ENCODE data around the gene APEH.

Gene APEH

DNA sequence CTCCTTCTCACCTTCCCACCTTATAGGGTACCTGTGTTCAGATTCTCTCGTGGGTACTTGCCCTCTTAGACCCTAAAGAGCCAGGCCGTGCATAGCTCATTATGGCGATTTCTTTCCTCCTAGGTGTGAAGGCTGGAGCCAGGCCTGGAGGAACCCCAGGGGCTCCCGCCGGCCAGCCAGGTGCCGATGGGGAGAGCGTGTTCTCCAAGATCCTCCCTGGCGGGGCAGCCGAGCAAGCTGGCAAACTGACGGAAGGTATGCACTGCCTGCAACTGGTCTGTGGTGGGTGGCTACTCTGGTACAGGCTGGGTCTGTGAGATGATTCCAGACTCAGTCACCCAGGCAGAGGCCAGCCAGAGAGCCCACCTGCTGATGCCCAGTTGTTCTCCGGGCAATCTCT, 9.9 kb upstream of the APEH start:
- TF ChIP-seq USF1 (IDR thresholded peaks at IDR 0.05), result no peak
- TF ChIP-seq, protein P1, sequence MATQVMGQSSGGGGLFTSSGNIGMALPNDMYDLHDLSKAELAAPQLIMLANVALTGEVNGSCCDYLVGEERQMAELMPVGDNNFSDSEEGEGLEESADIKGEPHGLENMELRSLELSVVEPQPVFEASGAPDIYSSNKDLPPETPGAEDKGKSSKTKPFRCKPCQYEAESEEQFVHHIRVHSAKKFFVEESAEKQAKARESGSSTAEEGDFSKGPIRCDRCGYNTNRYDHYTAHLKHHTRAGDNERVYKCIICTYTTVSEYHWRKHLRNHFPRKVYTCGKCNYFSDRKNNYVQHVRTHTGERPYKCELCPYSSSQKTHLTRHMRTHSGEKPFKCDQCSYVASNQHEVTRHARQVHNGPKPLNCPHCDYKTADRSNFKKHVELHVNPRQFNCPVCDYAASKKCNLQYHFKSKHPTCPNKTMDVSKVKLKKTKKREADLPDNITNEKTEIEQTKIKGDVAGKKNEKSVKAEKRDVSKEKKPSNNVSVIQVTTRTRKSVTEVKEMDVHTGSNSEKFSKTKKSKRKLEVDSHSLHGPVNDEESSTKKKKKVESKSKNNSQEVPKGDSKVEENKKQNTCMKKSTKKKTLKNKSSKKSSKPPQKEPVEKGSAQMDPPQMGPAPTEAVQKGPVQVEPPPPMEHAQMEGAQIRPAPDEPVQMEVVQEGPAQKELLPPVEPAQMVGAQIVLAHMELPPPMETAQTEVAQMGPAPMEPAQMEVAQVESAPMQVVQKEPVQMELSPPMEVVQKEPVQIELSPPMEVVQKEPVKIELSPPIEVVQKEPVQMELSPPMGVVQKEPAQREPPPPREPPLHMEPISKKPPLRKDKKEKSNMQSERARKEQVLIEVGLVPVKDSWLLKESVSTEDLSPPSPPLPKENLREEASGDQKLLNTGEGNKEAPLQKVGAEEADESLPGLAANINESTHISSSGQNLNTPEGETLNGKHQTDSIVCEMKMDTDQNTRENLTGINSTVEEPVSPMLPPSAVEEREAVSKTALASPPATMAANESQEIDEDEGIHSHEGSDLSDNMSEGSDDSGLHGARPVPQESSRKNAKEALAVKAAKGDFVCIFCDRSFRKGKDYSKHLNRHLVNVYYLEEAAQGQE (IDR thresholded peaks at IDR 0.05; ENCODE audit: low read depth), result no peak
- TF ChIP-seq RAD21 (IDR thresholded peaks at IDR 0.05; ENCODE audit: low read depth), result no peak
- no peak for TF ChIP-seq CEBPB (IDR thresholded peaks at IDR 0.05)
- no peak for TF ChIP-seq TAF1 (IDR thresholded peaks at IDR 0.05; ENCODE audit: low read depth)
- TF ChIP-seq TCF12 (IDR thresholded peaks at IDR 0.05; ENCODE audit: low read depth), result no peak
- no peak for TF ChIP-seq EGR1 (IDR thresholded peaks at IDR 0.05)
- TF ChIP-seq FOXM1 (IDR thresholded peaks at IDR 0.05; ENCODE audit: borderline replicate concordance, low read depth), result no peak
- no peak for TF ChIP-seq YY1 (IDR thresholded peaks at IDR 0.05; ENCODE audit: low read depth)
- TF ChIP-seq, protein P2, sequence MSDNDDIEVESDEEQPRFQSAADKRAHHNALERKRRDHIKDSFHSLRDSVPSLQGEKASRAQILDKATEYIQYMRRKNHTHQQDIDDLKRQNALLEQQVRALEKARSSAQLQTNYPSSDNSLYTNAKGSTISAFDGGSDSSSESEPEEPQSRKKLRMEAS (IDR thresholded peaks at IDR 0.05), result no peak
- no peak for TF ChIP-seq NFIC (IDR thresholded peaks at IDR 0.05)
- TF ChIP-seq CREB1 (IDR thresholded peaks at IDR 0.05; ENCODE audit: low read depth), result no peak
- no peak for TF ChIP-seq EP300 (IDR thresholded peaks at IDR 0.05; ENCODE audit: borderline replicate concordance)
- TF ChIP-seq ZBTB7A (IDR thresholded peaks at IDR 0.05; ENCODE audit: low read depth), result no peak
- TF ChIP-seq TEAD4 (IDR thresholded peaks at IDR 0.05), result no peak

DNA sequence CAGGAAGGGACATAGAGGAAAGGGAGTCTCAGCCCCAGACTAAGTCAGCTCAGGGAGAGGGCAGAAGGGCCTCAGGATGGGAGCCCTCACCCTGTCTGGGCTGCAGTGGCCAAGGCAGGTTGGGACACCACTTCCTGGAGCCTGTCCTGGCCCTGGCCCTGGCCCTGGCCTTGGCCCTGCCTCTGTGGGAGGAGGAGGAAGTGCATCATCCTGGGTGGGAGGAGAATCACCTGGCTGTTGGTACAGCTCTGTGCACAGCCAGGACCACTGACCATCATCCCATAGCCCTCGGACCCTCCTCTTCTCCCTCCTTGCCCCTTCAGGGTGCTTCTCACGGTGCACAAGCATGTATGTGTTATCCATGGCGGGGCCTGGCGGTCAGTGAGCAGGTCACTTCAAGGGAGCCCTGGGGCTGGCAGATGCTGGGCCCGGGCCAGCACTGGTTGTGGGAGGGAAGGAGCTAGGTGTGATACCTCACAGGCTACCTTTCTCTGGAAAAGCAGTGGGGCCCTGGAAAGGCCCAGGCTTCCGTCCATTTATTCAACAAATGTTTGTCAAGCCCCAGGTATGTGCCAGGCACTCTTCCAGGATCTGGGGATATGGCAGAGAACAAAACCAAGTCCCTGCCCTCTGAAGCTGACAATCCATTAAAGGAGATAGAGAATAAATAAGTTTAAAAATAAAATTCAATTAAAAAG, 8.2 kb upstream of the APEH start:
- TF ChIP-seq FOXM1 (IDR thresholded peaks at IDR 0.05; ENCODE audit: borderline replicate concordance, low read depth), result no peak
- no peak for TF ChIP-seq USF1 (IDR thresholded peaks at IDR 0.05)
- no peak for TF ChIP-seq YY1 (IDR thresholded peaks at IDR 0.05; ENCODE audit: low read depth)
- TF ChIP-seq, protein P1 (IDR thresholded peaks at IDR 0.05; ENCODE audit: low read depth), result no peak
- no peak for TF ChIP-seq NFIC (IDR thresholded peaks at IDR 0.05)
- no peak for TF ChIP-seq EGR1 (IDR thresholded peaks at IDR 0.05)

- TF ChIP-seq USF1 (IDR thresholded peaks at IDR 0.05) (no peak), ZBTB7A (IDR thresholded peaks at IDR 0.05; ENCODE audit: low read depth) (no peak), CEBPB (IDR thresholded peaks at IDR 0.05) (no peak), CREB1 (IDR thresholded peaks at IDR 0.05; ENCODE audit: low read depth) (no peak)
- TF ChIP-seq, protein P1 (IDR thresholded peaks at IDR 0.05; ENCODE audit: low read depth), result no peak
Measured at GRCh38 chr3:49666592-49666991, 7.6 kb upstream of the APEH start.

DNA sequence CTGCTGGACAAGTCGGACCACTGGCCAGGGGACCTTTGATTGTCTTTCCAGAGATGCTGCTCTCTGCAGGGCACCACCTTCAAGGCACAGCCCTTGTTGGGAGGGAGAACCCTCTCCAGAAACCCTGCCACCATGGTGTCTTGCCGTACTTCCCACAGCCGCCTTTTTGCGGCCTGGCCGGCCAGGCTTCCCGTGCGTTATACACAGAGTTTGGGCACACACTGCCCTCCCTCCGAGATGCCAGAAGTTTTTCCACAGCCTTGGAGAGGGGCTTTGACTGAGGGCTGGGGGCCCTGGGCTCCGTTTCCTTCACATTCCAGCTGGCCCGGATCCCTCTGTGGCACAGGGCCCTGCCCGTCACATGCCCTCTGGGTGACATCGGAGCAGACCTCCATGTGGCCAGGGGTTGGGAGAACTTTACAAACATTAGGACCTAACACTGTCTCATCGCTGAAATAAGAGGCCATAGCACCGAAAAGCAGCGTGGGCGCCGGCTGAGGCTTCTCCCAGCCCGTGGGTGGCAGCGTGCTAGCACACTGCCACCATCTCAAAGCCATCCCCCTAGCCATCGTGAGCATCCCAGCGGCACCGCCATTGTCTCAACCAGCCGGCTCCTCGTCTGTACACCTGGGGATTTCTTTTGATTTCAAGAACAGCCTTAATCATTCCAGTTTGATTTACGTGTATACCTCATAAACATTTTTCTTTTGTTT, 6.3 kb upstream of the APEH start:
- TF ChIP-seq TAF1 (IDR thresholded peaks at IDR 0.05; ENCODE audit: low read depth), result no peak
- TF ChIP-seq USF1 (IDR thresholded peaks at IDR 0.05), result no peak
- TF ChIP-seq EGR1 (IDR thresholded peaks at IDR 0.05), result no peak
- no peak for TF ChIP-seq CEBPB (IDR thresholded peaks at IDR 0.05)
- TF ChIP-seq, protein P2 (IDR thresholded peaks at IDR 0.05), result no peak
